Measurements from ENCODE around the gene RBM38.
"Not testable (repeated sequence)": the region's sequence is repeated elsewhere in the genome, so short reads cannot be mapped to it uniquely, and the experiment has no call there.

The RBM38 gene

DNA sequence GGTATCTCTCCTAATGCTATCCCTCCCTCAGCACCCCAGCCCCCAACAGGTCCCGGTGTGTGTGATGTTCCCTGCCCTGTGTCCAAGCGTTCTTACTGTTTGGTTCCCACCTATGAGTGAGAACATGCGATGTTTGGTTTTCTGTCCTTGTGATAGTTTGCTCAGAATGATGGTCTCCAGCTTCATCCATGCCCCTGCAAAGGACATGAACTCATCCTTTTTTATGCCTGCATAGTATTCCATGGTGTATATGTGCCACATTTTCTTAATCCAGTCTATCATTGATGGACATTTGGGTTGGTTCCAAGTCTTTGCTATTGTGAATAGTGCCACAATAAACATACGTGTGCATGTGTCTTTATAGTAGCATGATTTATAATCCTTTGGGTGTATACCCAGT lies 28.3 kb downstream of the RBM38 start:
- DNase-seq (ENCODE audit: low read depth), result not testable (repeated sequence)

DNA sequence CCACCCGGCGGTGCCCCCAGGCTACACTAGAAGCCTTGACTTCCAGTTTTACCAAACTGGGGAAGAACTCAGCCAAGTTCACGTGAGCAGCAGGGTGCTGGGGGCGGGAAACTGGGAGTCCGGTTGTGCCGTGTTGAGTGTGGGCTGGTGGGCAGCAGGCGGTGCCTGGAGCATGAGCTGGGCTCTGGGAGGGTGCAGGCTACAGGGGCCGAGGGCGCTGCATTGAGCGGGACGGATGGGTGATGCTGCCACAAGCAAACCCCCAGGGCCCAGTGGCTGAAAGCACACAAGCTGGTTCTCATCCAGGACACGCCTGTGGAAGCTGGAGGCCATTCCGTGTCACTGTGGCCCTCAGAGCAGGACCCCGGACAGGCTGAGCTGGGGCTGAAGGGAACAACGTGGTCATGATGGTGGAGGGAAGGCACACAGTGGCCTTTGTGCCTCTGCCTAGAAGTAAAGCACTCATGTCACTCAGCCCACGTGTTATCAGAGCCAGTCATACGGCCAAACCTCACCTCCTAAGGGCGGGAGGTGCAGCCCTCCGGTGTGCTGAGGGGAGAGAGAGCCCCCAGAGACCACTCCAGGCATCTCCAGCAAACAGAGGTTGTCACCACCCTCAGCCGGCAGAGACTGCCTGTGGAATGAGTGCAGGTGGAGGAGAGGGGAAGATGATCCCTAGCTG lies 29.5 kb downstream of the RBM38 start:
- DNase-seq (ENCODE audit: low read depth), result no peak

DNA sequence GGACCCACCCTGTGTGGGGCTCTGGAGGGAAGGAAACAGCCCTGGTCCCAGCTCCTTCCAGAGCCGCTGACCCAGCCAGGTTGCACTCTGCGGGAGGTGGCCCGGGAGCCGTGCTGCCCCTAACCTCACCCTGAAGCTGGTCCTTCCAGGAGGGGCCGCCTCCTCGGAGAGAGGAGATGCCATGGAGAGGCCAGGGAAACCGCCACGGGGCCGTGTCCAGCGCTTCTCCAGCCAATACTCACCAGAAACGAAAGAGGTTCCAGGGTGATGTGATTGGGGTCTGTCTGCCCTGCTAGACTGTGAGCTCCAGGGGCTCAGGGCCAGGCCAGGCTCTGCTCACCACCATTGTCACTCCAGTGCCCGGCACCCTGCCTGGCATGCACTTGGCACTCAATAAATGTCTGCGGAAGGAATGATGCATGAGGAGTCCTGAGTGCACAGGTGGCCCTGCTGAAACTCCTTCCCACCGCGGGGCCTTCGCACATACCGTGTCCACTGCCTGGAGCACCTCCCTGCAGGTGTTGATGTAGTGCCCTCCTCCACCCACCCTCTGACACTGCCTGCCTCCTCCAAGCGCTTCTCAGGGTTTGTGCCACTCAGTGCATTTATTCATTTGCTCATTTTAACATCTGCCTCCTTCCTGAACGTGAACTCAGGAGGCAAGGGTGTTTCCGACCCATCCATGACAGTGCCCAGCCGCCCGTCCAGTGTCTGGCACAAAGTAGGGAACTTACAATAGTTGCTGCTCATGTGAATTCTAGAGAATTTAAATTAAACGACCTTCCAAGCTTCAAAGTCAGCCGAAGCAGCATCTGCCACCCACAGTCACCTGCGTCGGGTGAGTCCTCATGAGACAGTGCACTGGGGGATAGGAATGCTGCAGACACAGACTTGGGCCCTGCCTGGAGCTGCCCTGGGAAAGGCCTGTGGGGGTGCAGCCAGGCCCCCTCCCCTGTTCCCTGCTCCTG lies 30.3 kb downstream of the RBM38 start:
- no peak for DNase-seq (ENCODE audit: low read depth)

DNA sequence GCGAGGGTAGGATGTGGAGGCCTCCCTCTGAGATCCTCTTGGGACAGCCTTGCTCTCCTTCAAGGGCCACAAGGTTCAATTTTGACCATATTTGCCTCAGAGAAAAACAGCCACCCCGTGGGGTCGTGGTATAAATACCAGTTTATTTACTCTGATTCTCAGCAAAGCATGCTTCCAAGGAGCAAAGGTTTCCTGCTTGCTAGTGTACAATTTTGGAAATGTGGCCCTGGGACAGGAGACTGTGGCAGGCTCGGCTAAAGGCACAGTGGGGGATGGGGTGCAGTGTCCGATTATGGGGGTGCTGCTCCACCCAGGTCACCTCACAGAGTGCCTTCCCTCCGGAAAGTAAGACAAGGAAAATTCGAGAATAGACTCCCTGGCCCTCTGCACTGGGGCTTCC lies 31.1 kb downstream of the RBM38 start:
- no peak for DNase-seq (ENCODE audit: low read depth)

DNA sequence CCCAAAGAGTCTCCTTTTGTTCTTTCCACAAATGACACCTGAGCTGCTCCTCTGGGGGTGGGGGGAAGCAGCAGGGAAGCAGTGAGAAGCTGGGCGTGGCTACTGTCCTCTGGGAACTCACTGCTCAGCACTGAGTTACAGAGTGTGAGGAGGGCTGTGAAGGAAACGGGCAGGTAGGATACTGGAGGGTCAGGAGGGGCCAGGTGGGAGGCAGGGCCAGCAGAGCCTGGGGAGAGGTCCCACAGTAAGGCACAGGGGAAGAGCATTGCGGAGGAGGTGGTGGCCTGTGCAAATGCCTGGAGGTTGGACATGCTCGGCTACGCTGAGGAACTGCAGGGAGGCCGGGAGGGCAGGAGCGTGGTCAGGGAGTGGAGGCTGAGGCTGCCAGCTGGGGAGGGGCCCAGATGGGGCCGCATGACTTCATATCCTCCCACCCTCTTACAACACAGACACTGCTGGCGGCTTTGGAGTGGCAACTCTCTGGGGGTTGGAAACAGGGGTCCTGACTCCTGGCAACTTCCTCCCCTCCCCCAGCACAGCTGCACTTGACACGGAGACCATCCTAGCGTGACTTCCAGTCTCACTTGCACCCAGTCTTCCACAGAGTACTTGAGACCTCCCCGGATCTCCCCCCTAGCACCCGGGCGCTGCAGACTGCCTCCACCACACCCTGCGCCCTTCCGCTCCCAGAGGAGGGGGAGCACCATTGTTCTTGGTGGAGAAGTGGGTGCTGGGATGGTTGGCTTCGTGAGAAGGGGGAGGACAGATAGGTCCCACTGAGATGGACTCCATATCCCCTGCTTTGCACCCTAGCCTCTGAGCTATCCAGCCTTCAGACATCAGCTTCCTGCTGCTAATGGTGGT lies 34.2 kb downstream of the RBM38 start:
- DNase-seq (ENCODE audit: low read depth), result no peak

DNA sequence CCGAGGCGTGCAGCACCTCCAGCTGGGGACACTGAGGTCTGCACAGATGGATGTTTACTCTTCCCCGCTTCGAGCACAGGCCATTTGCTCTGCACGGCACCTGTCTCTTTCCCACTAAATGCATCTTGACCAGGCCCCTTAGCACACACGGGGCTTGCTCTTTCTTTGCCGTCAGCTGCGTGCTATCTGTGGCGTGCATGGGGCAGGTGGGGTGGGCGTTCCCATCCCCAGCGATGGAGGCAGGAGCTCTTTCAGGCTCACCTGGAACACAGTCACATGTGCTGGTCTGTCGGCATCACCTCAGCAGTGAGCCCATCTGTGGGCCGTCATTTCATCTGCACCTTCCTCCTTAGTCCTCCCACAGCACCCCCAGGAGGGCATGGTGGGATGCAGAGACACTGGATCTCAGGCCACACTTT lies 35.1 kb downstream of the RBM38 start:
- no peak for DNase-seq (ENCODE audit: low read depth)

DNA sequence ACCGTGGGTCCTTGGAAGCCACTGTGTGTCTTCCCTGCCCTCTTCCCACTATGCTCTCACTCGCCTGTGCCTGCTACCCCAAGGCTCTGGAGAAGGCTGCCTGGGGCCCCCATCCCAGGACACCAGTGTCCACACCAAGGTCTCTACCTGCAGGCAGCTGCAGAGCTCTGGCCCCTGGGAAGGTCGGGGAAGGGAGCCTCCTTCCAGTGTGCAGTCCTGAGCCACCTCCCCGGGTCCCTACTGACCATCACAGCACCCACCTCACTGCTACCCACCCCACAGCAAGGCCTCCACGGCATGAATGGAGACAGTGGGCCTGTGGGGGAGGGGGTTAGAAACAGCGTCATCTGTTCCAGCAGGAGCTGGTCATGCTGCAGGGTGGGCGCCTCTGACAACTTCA lies 35.6 kb downstream of the RBM38 start:
- no peak for DNase-seq (ENCODE audit: low read depth)

DNA sequence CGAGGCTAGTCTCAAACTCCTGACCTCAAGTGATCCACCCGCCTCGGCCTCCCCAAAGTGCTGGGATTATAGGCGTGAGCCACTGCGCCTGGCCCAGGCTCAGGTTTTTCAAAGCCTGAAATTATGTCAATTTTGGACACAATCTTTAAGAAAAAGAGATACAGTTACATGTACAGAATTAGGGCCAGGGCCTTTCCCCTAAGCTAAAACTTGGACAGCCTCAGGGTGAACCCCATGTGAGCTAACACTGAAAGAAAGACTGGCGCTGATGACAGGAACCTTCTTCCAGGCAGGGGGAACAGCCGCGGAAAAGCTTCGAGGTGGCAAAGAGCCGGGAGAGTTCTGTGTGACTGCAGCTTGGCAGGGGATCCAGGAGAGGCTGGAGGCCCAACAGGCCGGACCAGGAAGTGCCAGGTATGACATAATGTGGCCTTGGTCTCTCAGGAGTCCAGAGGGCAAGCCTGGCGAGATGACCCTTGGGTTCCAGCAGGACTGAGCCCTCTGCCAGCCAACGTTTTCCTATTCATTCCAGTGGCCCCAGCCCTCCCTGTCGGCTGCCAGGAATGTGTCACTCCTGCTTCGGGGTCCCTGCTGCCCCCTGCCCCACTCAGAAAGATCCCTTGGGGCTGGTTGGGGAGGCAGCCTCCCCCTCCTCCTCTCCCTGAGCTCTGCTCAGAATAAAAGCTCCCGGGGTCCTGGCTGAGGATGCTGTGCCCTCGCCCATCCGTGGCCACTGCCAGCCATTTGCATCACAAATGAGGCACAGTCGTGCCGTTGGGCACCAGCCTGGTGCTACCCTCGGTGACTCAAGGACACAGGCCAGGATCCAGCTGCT lies 37.3 kb downstream of the RBM38 start:
- no peak for DNase-seq (ENCODE audit: low read depth)

DNA sequence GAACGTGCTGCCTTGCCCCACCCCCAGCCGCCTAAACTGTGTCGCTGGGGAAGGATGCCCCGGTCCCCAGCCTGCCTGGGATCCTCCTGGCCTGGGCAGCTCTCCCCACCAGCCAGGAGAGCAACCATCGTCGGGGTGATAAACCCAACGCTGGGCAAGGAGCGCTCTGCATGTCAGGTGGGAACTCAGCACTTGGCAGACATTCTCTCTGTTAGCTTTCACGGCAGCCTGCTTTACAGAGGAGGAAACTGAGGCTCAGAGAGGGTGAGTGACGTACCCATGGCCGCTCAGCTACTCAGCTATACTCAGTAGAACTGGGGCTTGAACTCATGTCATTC lies 37.9 kb downstream of the RBM38 start:
- DNase-seq (ENCODE audit: low read depth), result no peak

DNA sequence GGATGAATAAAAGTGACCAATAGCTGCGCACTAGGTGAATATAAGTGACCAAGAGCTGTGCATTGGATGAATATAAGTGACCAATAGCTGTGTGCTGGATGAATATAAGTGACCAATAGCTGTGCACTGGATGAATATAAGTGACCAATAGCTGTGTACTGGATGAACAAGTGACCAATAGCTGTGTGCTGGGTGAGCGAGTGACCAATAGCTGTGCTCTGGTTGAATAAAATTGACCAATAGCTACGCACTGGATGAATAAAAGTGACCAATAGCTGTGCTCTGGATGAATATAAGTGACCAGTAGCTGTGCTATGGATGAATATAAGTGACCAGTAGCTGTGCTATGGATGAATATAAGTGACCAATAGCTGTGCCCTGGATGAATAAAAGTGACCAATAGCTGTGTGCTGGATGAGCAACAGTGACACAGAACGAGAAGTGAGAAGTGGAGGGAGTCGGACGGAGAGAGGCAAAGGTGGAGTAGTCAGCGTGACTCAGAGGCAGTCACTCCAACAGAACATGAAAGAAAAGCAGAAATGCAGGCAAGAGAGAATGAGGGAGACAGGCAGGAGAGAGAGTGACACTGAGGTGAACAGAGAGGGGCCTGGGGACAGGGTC lies 38.5 kb downstream of the RBM38 start:
- no peak for DNase-seq (ENCODE audit: low read depth)

DNA sequence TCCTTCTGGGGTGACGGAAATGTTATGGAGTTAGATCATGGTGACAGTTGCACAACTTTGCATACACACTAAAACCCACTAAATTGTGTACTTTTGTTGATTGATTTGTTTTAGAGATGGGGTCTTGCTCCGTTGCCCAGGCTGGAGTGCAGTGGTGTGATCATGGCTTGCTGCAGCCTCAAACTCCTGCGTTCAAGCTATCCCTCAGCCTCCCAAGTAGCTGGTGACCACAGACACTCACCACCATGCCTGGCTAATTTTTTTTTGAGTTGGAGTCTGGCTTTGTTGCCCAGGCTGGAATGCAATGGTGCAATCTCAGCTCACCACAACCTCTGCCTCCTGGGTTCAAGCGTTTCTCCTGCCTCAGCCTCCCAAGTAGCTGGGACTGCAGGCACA lies 39.0 kb downstream of the RBM38 start:
- not testable (repeated sequence) for DNase-seq (ENCODE audit: low read depth)

DNA sequence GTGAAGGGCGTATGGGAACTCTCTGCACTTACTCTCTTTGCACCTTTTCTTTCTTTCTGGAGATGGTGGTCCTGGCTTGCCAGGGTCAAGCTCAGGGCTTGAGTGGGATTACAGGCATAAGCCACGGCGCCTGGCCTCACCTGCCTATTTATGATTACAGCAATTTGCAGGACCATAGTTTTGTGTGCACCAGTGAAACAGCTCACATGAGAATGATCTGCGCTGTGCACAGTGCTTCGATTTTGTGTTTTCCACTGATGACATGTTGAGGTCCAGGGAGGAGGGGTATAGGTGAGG lies 40.3 kb downstream of the RBM38 start:
- DNase-seq (ENCODE audit: low read depth), result no peak

DNA sequence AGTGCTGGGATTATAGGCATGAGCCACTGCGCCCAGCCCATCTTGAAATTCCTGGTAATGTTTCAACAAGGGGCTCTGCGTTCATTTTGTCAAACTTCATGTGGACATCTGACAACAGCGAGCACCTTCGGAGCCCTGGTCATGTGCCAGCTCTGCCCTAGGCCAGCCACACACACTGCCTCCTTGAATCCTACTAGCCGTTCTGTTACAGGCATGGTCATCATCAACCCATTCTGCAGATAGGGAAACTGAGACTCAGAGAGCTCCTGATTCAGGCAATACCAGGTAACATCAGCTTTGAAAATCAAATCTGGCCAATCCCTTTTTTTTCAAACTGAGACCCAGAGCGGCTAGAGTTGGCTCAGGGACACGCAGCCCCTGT lies 41.3 kb downstream of the RBM38 start:
- DNase-seq (ENCODE audit: low read depth), result no peak

DNA sequence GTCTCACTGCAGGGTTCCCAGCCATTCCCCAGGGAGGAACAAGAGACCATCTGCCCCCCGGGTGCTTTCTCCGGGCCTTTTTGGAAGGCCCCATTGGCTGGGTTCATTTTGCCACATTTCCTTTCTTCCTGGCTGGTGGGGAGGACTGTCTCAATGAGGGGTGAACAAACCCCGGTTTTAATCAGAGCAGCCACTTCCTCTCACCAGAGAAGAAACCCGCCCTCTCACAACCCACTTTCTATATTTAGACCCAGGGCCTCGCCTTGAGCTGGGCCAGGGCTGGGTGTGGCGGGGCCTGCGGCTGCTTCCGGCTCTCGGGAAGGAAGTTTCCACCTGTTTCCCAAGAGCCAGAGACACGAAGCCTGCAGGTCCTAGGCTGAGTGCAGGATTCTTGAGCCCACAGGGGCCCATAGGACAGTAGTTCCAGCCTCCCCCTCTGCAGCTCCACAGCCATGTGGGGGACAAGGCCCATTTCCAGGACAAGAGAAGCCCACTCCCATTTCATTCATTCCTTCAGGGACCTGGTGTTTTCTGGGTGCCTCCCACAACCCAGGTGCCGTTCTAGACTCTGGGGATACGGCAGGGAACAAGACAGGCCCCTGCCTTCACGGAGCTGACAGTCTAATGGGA lies 41.8 kb downstream of the RBM38 start:
- peak; percentile 51 for DNase-seq (ENCODE audit: low read depth)

DNA sequence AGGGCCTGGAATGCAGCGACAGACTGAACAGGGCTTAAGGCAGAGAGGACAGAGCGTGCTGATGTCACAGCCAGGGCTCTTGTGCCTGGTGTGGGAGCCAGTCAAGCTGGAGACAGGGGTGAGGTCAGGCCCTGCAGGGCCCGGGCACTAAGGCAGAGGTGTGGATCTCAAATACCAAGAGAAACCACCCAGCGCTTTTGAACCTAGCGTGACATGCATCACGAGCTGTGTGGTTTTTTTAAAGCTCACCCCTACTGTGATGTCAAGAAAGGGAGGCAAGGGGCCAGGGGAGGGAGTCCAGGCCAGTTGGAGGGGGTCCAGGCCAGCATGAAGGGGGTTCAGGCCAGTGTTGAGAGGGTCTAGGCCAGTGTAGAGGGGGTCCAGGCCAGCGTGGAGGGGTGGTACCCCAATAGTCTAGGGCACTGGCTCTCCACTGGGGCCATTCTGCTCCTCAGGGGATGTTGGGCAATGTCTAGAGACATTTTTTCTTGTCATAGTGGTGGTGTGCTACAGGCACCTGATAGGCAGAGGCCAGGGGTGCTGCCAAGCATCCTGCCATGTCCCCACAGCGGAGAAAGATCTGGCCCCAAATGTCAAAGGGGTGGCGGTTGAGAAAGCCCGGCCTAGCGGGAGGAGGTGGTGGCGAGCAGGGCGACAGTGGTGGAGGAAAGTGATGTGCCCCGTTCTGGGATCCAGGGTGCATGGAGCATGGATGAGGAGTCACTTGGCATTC lies 42.6 kb downstream of the RBM38 start:
- no peak for DNase-seq (ENCODE audit: low read depth)

DNA sequence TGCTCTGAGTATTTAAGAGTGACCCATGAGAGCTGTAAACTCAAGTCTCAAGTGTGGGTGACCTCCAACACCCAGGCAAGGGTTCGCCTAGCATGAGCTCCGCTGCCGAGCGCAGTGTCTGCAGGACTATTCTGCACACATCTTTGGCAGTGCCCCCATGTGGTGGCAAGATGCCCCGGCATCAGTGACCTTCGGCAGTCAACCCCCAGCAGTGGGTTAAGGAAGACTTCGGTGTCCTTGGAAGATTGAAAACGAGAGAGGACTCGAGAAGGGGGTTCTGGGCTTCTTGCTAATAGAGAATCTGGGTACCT lies 43.1 kb downstream of the RBM38 start:
- no peak for DNase-seq (ENCODE audit: low read depth)

DNA sequence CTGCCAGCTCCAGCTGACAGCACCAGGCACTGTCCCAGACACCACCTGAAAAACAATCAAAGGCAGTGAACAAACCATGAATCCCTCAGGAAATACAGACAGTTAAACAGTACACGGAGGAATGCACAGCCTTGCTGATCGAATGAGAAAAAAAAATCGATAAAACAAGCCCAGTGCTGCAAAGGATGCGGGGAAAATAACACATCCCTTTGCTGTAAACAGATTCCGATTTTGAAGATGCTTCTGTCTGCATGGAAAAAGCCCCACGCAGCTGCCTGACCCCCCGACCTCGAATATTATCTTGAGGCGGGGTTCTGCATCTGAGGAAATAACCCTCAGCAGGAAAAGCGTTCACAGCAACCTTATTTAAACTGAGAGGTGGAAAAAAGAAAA lies 43.9 kb downstream of the RBM38 start:
- no peak for DNase-seq (ENCODE audit: low read depth)

DNA sequence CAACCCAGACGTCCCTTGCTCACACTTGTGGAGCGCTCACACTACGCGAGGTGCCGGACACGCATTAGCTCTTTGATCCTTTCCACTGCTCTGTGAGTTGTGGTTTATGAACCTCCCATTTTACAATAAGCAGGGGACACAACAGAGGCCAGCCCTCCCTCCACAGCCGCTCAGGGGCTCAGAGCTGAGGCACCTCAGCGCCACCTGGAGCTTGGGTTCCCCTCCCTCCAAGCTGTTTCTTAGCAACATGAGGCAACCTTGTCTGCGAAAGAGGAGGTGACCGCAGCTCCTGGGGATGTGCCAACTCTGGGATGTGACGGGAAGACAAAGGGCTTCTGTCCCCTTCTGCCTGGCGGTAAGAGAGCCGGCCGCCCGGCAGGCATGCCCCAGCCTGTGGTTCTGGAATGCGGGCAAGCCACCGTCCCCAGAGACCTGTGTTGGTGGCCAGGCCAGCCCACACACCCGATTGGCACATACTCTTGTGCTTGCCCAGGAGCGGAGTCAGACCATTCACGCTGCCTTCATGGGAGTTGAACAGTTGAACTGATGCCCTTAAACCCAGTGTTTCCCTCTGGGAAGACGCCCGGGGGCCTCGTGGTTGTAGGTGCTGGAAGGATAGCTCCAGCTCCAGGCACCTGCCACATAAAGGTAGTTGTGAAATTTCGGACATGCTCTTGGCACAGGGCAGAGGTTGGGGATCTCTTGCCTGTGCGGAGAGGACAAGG lies 44.5 kb downstream of the RBM38 start:
- no peak for DNase-seq (ENCODE audit: low read depth)

DNA sequence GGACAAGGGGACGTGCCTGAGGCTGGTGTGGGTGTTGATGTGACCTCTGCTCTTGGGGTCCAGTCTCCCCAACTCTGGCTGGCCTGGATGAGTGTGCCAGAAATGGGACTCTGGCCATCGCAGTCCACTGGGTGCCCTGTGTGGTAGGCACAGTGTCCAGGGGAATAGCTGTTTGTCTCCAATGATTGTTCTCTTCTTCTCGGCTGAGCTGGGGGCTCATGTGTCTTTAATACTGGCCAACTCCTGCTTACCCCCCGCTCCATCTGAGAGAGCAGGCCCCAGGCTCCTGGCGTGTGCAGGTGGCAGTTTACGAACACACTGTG lies 45.0 kb downstream of the RBM38 start:
- no peak for DNase-seq (ENCODE audit: low read depth)

DNA sequence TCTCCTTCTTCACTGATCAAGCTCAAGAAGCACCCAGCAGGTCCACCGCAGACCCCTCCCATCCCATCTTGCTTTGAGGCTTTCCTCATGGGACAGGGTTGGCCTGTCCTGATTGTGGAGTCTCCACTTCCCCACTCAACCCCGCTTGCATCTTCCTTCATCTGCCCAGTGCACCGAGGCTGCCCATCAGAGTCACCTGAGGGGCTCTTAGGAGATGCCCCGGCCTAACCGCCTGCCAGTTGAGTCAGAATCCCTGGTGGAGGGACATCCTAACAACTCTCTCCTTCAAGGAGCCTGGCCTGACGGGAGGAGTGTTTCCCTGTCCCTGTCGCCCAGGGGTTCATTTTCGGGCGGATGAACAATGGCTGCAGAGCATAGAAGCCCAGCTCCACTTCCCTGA lies 46.1 kb downstream of the RBM38 start:
- no peak for DNase-seq (ENCODE audit: low read depth)

Measured in stimulated activated CD8-positive, alpha-beta memory T cell treated with anti-CD3 and anti-CD28 coated beads, Interleukin-4, amount 100 ng/mL, for 24 hours (primary cell).